Measurements from ENCODE around the gene RANBP10. TPM values are rescaled to one million over a fixed set of nuclear protein-coding genes. Genes with fewer than 3 reads are reported as not detected.

Gene RANBP10
- total and polyA plus RNA-seq, 2 of the 13 experiments (the other 11 are each of a cell fraction or from before 2014, with no cell fraction given): 9.2 to 22.7 TPM

GRCh38 chr16:67833415-67834241 lies 27.3 kb upstream of the RANBP10 start (continued):
- TF ChIP-seq CENPBD1 (CRISPR knock-in tag; IDR thresholded peaks at IDR 0.05; ENCODE audit: borderline replicate concordance, low read depth): peak; percentile 73; the same call in 1 of the 2 replicates
- TF ChIP-seq ZSCAN29 (CRISPR knock-in tag; conservative IDR thresholded peaks at IDR 0.05): peak; percentile 98
- TF ChIP-seq ZNF224 (CRISPR knock-in tag; IDR thresholded peaks at IDR 0.05): 0 out of 2 replicates have a peak, but pooled peaks have one; percentile 51
- no peak for TF ChIP-seq MBNL3 (CRISPR knock-in tag; conservative IDR thresholded peaks at IDR 0.05)
- TF ChIP-seq MIER3 (CRISPR knock-in tag; IDR thresholded peaks at IDR 0.05; ENCODE audit: borderline replicate concordance): peak; percentile 97
- TF ChIP-seq ATRX (CRISPR knock-in tag; IDR thresholded peaks at IDR 0.05; ENCODE audit: borderline replicate concordance): no peak
- TF ChIP-seq ZNF512 (CRISPR knock-in tag; IDR thresholded peaks at IDR 0.05): peak; percentile 69; the same call in 1 of the 2 replicates
- peak; percentile 47 for TF ChIP-seq ZNF619 (CRISPR knock-in tag; IDR thresholded peaks at IDR 0.05)
- TF ChIP-seq BRCA1 (CRISPR knock-in tag; IDR thresholded peaks at IDR 0.05): no peak
- no peak; the same call in 1 of the 2 replicates for TF ChIP-seq NFE2 (CRISPR knock-in tag; IDR thresholded peaks at IDR 0.05)
- TF ChIP-seq ZBTB25 (CRISPR knock-in tag; IDR thresholded peaks at IDR 0.05): peak; percentile 83; the same call in 1 of the 2 replicates
- TF ChIP-seq HMG20A (CRISPR knock-in tag; IDR thresholded peaks at IDR 0.05; ENCODE audit: borderline replicate concordance): no peak; the same call in 1 of the 2 replicates
- TF ChIP-seq ARNT2 (CRISPR knock-in tag; IDR thresholded peaks at IDR 0.05; ENCODE audit: low read depth): peak; percentile 100
- no peak for TF ChIP-seq ZBTB8A (CRISPR knock-in tag; IDR thresholded peaks at IDR 0.05; ENCODE audit: borderline replicate concordance, low read depth)
- peak; percentile 52 for TF ChIP-seq RXRA (CRISPR knock-in tag; IDR thresholded peaks at IDR 0.05)
- TF ChIP-seq PREB (CRISPR knock-in tag; IDR thresholded peaks at IDR 0.05): 0 out of 2 replicates have a peak, but pooled peaks have one; percentile 64
- no peak for TF ChIP-seq BATF2 (CRISPR knock-in tag; IDR thresholded peaks at IDR 0.05)
- TF ChIP-seq ZFP62 (CRISPR knock-in tag; IDR thresholded peaks at IDR 0.05): 0 out of 2 replicates have a peak, but pooled peaks have one; percentile 84
- TF ChIP-seq TERF1 (CRISPR knock-in tag; IDR thresholded peaks at IDR 0.05): no peak
- TF ChIP-seq SP5 (CRISPR knock-in tag; IDR thresholded peaks at IDR 0.05; ENCODE audit: borderline replicate concordance, low read depth): peak; percentile 53; the same call in 1 of the 2 replicates
- TF ChIP-seq ZNF253 (CRISPR knock-in tag; IDR thresholded peaks at IDR 0.05; ENCODE audit: borderline replicate concordance): peak; percentile 87; the same call in 1 of the 2 replicates
- peak; percentile 7; the same call in 1 of the 2 replicates for TF ChIP-seq BHLHE40 (IDR thresholded peaks at IDR 0.05; ENCODE audit: low read length)
- peak; percentile 92 for TF ChIP-seq ZNF510 (CRISPR knock-in tag; IDR thresholded peaks at IDR 0.05; ENCODE audit: low read depth)

Data from HepG2 (cell line).